Lower leg skin (tissue), 3 donors: ENCODE data around the gene KAZN.

Experiments
- POLR2A ChIP-seq, 2 donors: fragments of 450-650 bp; IDR thresholded peaks; one replicate each; pipeline ENCODE4 v1.6.1; 2016 to 2017; ENCODE audit warnings: antibody characterized with exemption in 2 of 2, mild to moderate bottlenecking in 1 of 2, moderate library complexity in 1 of 2
- TF ChIP-seq, protein P1 (sequence below), 3 donors: fragments of 450-650 bp; IDR thresholded peaks; one replicate each; pipeline ENCODE4 v1.5.1; 2016; ENCODE audit warnings: antibody characterized with exemption in 3 of 3, mild to moderate bottlenecking in 3 of 3, moderate library complexity in 2 of 3

DNA sequence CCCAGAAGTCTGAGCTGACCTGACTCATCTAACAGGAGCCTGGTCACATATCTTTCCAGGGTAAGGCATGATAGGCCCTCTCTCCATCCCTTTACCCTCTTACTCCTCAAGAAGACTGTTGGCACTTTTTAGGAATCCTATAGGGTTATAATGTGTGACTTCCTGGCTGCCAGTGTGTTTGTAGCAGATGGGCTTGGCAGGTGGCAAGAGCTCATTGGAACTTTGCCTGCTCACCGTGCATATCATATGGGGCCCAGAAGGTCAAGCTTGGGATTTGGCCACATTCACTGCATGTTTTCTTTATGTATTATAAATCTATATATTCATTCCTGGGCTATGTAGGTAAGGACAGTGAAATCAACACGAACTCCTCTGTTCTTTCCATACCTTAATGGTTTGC, 5.2 kb downstream of the KAZN start:
- no peak for TF ChIP-seq POLR2A (IDR thresholded peaks at IDR 0.05)
- TF ChIP-seq, protein P1, sequence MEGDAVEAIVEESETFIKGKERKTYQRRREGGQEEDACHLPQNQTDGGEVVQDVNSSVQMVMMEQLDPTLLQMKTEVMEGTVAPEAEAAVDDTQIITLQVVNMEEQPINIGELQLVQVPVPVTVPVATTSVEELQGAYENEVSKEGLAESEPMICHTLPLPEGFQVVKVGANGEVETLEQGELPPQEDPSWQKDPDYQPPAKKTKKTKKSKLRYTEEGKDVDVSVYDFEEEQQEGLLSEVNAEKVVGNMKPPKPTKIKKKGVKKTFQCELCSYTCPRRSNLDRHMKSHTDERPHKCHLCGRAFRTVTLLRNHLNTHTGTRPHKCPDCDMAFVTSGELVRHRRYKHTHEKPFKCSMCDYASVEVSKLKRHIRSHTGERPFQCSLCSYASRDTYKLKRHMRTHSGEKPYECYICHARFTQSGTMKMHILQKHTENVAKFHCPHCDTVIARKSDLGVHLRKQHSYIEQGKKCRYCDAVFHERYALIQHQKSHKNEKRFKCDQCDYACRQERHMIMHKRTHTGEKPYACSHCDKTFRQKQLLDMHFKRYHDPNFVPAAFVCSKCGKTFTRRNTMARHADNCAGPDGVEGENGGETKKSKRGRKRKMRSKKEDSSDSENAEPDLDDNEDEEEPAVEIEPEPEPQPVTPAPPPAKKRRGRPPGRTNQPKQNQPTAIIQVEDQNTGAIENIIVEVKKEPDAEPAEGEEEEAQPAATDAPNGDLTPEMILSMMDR (IDR thresholded peaks at IDR 0.05): no peak
